ENCODE results near the gene KCNK1. TPM values are rescaled to one million over a fixed set of nuclear protein-coding genes. Genes with fewer than 3 reads are reported as not detected.

KCNK1 gene
- total RNA-seq, 4 donors from 2014 or later, result 0.20 to 0.49 TPM; not detected in 2

DNA sequence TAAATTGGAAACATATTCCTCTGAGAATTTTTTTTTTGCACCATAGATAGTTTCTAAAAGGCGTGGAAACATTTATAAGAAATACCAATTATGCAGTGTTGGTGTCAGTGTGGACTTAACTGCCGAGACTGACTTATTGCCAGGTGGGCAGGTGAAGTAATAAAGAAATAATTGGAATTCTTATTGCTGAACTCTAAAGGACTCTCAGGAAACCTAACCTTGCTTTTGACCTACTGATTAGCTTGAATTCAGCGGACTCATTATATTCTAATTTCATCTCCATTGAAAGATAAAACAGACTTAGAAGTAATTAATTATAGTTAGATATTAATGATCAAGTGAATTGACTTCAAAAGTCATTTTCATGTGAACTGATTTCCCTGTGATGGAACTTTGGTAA, 26.3 kb downstream of the KCNK1 start:
- H3K4me1 ChIP-seq, result no peaks in the 10 kb centered on the region
- no peak overlapping the region for H3K27ac ChIP-seq
- intact Hi-C loops (cut with DNase I; ENCODE audit: low total_unique reads), result no loop called here
- H3K9me3 ChIP-seq, result no peaks in the 10 kb centered on the region
- in situ Hi-C loops (cut with MboI; ENCODE audit: low sequenced_read_pairs in 4 of 4), result no loop called here
- H3K4me3 ChIP-seq, result no peak overlapping the region
- TF ChIP-seq, protein P1, sequence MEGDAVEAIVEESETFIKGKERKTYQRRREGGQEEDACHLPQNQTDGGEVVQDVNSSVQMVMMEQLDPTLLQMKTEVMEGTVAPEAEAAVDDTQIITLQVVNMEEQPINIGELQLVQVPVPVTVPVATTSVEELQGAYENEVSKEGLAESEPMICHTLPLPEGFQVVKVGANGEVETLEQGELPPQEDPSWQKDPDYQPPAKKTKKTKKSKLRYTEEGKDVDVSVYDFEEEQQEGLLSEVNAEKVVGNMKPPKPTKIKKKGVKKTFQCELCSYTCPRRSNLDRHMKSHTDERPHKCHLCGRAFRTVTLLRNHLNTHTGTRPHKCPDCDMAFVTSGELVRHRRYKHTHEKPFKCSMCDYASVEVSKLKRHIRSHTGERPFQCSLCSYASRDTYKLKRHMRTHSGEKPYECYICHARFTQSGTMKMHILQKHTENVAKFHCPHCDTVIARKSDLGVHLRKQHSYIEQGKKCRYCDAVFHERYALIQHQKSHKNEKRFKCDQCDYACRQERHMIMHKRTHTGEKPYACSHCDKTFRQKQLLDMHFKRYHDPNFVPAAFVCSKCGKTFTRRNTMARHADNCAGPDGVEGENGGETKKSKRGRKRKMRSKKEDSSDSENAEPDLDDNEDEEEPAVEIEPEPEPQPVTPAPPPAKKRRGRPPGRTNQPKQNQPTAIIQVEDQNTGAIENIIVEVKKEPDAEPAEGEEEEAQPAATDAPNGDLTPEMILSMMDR (IDR thresholded peaks at IDR 0.05 in 4 of 5, conservative IDR thresholded peaks at IDR 0.05 in 1 of 5), result no peak
- no peak for TF ChIP-seq POLR2A (IDR thresholded peaks at IDR 0.05)
- no peaks in the 10 kb centered on the region for H3K27me3 ChIP-seq
- ATAC-seq (no peak), DNase-seq (no peak)
- H3K36me3 ChIP-seq, result no peaks in the 10 kb centered on the region

DNA sequence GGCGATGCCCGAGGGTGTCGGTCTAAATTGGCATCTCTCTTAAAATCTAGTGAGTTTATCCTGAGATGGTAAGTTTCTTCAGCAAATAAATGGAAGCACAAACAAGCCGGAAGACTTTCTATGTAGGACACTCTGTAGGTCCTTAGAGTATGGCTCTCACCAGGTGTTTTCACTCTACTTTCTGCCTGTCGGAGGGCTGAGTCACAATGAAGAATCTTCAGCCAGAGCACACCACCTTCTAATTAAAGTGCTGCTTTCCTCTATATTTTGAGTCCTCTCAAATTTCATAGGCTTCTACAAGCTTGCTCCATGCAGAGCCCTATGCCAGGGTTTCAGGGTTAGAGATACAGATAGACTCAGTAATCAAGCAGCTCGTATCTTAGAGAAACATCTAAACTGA, 27.1 kb downstream of the KCNK1 start:
- no peak for TF ChIP-seq POLR2A (IDR thresholded peaks at IDR 0.05)
- TF ChIP-seq, protein P1 (IDR thresholded peaks at IDR 0.05 in 4 of 5, conservative IDR thresholded peaks at IDR 0.05 in 1 of 5), result no peak
- Histone ChIP-seq H3K27me3 (no peaks in the 10 kb centered on the region), H3K9me3 (no peaks in the 10 kb centered on the region), H3K4me1 (no peaks in the 10 kb centered on the region), H3K4me3 (no peak overlapping the region), H3K27ac (no peak overlapping the region), H3K36me3 (no peaks in the 10 kb centered on the region)
- in situ Hi-C loops (cut with MboI; ENCODE audit: low sequenced_read_pairs in 4 of 4), result no loop called here
- DNase-seq (no peak), ATAC-seq (no peak)
- intact Hi-C loops (cut with DNase I; ENCODE audit: low total_unique reads), result no loop called here

DNA sequence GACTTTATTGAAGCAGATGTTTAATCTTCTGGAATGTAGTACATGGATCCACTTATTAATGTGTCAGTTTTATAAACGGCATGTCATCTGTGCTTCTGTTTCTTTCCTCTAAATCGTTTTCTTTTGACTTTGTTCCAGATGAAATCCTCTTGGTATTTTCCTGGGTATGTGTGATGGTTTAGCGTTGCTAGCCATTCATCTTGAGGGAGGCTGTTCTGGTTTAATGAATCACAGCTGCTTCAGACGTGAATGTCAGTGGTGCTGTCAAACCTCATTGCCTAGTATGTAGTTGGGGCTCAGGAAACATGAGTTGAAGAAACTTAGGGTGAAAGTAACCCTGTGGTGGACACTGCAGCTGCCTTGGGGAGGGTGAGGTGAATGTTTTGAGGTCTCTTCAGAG, 33.2 kb downstream of the KCNK1 start:
- Histone ChIP-seq H3K27me3 (no peaks in the 10 kb centered on the region), H3K4me3 (no peak overlapping the region), H3K9me3 (no peaks in the 10 kb centered on the region), H3K4me1 (no peaks in the 10 kb centered on the region), H3K36me3 (no peaks in the 10 kb centered on the region), H3K27ac (no peak overlapping the region)
- no peak for ATAC-seq
- intact Hi-C loops (cut with DNase I; ENCODE audit: low total_unique reads), result no loop called here
- in situ Hi-C loops (cut with MboI; ENCODE audit: low sequenced_read_pairs in 4 of 4), result no loop called here
- DNase-seq, result no peak
- TF ChIP-seq POLR2A (IDR thresholded peaks at IDR 0.05), result no peak
- TF ChIP-seq, protein P1 (IDR thresholded peaks at IDR 0.05 in 4 of 5, conservative IDR thresholded peaks at IDR 0.05 in 1 of 5), result no peak

DNA sequence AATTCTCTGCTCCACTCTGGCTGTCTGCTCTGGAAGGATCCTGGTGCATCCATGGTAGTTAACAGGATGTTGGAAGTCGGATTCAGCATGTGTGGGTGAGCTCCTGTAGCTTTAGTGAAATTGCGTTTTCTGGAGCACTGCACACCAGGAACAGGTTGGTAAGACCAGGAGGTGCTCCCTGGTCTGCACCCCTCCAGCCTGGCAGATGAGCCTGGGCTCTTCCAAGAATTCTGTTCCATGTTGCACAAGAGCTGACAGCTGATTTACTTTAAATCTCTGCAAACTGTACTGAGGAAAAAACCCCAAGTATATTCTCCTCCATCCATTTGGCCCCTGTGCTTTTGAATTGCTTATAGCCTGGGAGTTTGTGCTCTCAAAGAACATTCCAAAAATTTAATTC, 33.7 kb downstream of the KCNK1 start:
- H3K4me3 ChIP-seq, result no peak overlapping the region
- no peaks in the 10 kb centered on the region for H3K27me3 ChIP-seq
- TF ChIP-seq, protein P1 (IDR thresholded peaks at IDR 0.05 in 4 of 5, conservative IDR thresholded peaks at IDR 0.05 in 1 of 5), result no peak
- H3K4me1 ChIP-seq, result no peaks in the 10 kb centered on the region
- DNase-seq, result no peak
- no peaks in the 10 kb centered on the region for H3K36me3 ChIP-seq
- in situ Hi-C loops (cut with MboI; ENCODE audit: low sequenced_read_pairs in 4 of 4), result no loop called here
- ATAC-seq, result no peak
- intact Hi-C loops (cut with DNase I; ENCODE audit: low total_unique reads), result no loop called here
- H3K27ac ChIP-seq, result no peak overlapping the region
- H3K9me3 ChIP-seq, result no peaks in the 10 kb centered on the region

DNA sequence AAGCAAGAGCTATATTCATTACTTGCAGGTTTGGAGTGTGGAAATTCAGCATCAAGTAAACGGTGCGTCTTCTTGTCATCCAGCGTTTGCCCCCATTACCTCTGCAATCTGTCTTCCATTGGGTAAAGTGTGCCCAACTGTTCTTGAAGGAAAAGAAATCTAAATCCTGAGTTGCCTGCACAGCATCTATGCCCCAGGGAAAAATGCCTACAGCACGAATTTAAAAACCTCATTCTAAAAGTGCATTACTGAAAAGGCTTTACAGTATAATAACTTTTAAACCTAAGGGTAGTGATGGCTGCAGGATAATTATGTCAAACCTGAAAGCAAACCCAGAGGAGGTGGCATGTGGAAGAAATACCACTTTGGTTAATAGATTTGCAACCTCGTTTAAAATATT, 37.2 kb downstream of the KCNK1 start:
- Histone ChIP-seq H3K36me3 (no peaks in the 10 kb centered on the region), H3K4me3 (no peak overlapping the region), H3K4me1 (no peaks in the 10 kb centered on the region), H3K27me3 (no peaks in the 10 kb centered on the region), H3K27ac (no peak overlapping the region), H3K9me3 (no peaks in the 10 kb centered on the region)
- TF ChIP-seq, protein P1 (IDR thresholded peaks at IDR 0.05 in 4 of 5, conservative IDR thresholded peaks at IDR 0.05 in 1 of 5), result no peak
- TF ChIP-seq POLR2A (IDR thresholded peaks at IDR 0.05), result no peak
- no peak for ATAC-seq
- intact Hi-C loops (cut with DNase I; ENCODE audit: low total_unique reads), result no loop called here
- DNase-seq, result no peak
- in situ Hi-C loops (cut with MboI; ENCODE audit: low sequenced_read_pairs in 4 of 4), result no loop called here
